ENCODE results near the gene SUGCT.

Gene SUGCT

DNA sequence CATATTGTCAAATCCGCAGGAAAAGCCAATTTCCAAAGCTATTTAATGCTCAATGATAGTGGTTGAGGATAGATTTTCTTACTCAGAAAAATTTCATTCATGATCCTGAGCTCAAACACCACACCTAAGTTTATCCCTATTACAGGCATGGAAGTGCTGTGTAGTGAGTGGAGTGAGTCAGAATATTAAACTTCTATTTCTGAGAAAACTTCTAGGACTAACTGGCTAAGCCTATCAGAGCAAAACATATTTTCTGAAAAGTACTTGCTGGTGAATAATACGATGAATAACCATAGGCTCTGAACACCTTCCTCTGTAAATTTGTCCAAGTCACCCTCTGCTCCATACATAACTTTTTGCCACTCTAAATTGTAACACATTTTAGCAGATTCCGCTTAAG, 221.5 kb downstream of the SUGCT start:
- no peak overlapping the region for H3K27ac ChIP-seq
- H3K9me3 ChIP-seq (ENCODE audit: severe bottlenecking) = no peaks in the 10 kb centered on the region
- DNase-seq = no peak
- H3K27me3 ChIP-seq (ENCODE audit: insufficient read depth, low read depth, severe bottlenecking) = no peaks in the 10 kb centered on the region
- TF ChIP-seq, protein P1, sequence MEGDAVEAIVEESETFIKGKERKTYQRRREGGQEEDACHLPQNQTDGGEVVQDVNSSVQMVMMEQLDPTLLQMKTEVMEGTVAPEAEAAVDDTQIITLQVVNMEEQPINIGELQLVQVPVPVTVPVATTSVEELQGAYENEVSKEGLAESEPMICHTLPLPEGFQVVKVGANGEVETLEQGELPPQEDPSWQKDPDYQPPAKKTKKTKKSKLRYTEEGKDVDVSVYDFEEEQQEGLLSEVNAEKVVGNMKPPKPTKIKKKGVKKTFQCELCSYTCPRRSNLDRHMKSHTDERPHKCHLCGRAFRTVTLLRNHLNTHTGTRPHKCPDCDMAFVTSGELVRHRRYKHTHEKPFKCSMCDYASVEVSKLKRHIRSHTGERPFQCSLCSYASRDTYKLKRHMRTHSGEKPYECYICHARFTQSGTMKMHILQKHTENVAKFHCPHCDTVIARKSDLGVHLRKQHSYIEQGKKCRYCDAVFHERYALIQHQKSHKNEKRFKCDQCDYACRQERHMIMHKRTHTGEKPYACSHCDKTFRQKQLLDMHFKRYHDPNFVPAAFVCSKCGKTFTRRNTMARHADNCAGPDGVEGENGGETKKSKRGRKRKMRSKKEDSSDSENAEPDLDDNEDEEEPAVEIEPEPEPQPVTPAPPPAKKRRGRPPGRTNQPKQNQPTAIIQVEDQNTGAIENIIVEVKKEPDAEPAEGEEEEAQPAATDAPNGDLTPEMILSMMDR (IDR thresholded peaks at IDR 0.05; ENCODE audit: low read depth, low read length) = no peak
- H3K4me3 ChIP-seq (ENCODE audit: low read depth, low read length) = no peak overlapping the region
- H3K36me3 ChIP-seq = no peaks in the 10 kb centered on the region

DNA sequence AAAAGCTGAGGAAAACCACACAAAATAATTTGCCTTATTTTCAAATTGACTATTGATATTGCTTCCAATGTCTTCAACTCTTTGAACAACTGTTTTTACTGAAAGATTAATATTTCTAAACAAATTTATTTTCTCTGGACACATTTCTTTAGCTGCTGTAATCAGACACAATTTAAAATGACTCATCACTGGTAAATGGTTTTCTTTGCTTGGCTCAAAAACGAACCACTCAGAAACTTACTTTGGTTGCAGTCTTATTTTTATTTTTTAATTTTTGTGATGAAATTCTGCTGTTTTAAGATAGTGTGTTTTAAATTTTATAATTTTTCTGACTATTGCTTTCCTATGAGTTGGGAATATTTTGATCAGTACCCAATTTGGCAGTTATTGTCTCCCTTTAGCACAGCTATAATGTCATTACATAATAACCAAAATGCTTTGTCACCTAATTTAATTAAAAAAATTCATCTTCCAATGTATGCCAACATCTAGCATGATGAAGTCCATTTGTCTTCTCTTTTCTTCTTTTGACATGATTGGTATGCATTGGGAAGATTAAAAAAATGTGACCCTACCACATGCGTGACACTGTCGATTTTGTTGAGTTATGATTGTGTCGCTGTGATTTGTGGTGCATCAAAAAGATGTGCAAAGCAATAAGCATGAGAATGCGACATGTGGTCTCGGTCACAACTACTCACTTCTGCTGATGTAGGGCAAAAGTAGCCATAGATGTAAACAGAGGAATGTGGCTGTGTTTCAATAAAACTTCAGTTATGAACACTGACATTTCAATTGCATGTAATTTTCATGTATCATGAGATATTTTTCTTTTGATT, 222.3 kb downstream of the SUGCT start:
- H3K9me3 ChIP-seq (ENCODE audit: severe bottlenecking) = no peaks in the 10 kb centered on the region
- no peak overlapping the region for H3K4me3 ChIP-seq (ENCODE audit: low read depth, low read length)
- no peaks in the 10 kb centered on the region for H3K36me3 ChIP-seq
- no peak overlapping the region for H3K27ac ChIP-seq
- no peak for DNase-seq
- TF ChIP-seq, protein P1 (IDR thresholded peaks at IDR 0.05; ENCODE audit: low read depth, low read length) = no peak
- no peaks in the 10 kb centered on the region for H3K27me3 ChIP-seq (ENCODE audit: insufficient read depth, low read depth, severe bottlenecking)

DNA sequence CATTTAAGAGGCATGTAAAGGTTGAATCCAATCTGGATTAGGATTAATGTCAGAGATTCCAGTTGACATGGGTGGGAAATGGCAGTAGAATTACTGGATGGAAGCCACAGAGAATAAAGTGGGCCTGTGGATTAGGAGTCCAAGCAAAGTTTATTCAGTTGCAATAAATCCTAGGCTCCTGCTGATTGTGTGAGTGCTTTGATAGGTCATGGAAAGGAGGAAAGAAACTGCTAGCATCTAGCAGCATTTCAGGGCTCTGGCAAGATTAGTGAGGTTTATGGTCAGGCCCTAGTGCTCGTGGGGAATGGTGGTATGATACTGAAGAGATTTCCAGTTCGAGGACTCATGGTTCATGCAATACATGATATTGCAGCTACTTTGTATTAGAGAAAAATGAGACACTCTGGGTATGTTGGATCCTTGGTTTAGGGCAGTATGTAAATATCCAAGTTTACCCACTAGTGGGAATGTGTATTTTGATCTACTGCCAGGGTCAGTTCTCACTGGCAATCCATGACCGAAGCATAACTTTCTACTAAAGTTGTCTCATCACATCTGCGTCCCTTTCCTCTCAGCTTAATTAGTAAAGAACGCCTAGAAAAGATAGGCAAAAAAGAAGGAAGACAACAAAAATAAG, 235.0 kb downstream of the SUGCT start:
- TF ChIP-seq, protein P1 (IDR thresholded peaks at IDR 0.05; ENCODE audit: low read depth, low read length) = no peak
- Histone ChIP-seq H3K27me3 (ENCODE audit: insufficient read depth, low read depth, severe bottlenecking) (no peaks in the 10 kb centered on the region), H3K27ac (no peak overlapping the region), H3K9me3 (ENCODE audit: severe bottlenecking) (no peaks in the 10 kb centered on the region), H3K4me3 (ENCODE audit: low read depth, low read length) (no peak overlapping the region), H3K36me3 (no peaks in the 10 kb centered on the region)
- DNase-seq = no peak

DNA sequence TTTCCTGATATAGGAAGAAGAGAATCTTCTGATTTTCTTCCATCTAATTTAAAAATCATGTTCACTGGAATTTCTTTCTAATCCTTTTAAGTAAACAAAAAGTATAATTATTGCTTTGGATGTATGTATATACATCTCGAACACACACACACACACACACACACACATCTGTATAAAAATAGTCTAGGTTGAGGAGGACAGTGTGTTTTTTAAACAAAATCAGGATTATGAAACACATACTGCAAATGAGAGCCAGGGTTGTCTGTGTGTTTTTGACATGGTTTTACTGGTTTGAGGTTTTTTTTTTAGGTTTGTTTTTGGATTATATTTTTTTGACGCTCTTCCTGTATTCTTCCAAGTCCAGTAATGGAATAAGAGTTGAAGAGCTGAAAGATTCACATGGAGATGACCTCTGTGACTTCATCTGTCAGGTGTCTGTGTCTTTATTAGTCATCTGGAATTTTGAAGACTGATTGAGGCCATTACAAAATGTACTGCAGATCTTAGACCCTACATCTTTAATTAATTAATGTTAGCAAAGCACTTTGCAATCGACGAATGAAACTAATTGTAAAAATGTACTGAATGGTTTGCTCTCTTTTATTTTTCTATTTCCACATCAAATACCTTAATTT, 237.1 kb downstream of the SUGCT start:
- Histone ChIP-seq H3K9me3 (ENCODE audit: severe bottlenecking) (no peaks in the 10 kb centered on the region), H3K27ac (no peak overlapping the region), H3K36me3 (no peaks in the 10 kb centered on the region), H3K4me3 (ENCODE audit: low read depth, low read length) (no peak overlapping the region), H3K27me3 (ENCODE audit: insufficient read depth, low read depth, severe bottlenecking) (no peaks in the 10 kb centered on the region)
- TF ChIP-seq, protein P1 (IDR thresholded peaks at IDR 0.05; ENCODE audit: low read depth, low read length) = no peak
- DNase-seq = no peak

DNA sequence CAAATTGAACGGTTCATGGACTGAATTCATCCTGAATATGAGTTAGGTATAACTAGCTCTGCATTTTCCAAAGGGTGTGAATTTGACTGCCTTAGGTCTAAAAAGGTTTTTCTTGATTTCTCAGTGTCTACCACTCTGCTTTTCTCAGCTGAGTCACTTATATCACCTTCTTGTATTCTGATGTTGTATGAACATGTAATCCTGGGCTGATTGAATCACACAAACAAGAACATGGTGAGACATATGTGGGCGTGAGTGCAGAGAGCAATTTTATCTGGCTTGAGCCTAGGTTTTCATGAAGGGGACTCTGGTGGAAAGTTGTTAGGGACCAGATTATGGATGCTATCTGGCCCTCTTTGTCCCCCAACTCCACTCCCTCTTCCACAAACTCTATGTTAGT, 239.8 kb downstream of the SUGCT start:
- no peaks in the 10 kb centered on the region for H3K27me3 ChIP-seq (ENCODE audit: insufficient read depth, low read depth, severe bottlenecking)
- H3K36me3 ChIP-seq = no peaks in the 10 kb centered on the region
- H3K4me3 ChIP-seq (ENCODE audit: low read depth, low read length) = no peak overlapping the region
- TF ChIP-seq, protein P1 (IDR thresholded peaks at IDR 0.05; ENCODE audit: low read depth, low read length) = no peak
- H3K27ac ChIP-seq = no peak overlapping the region
- H3K9me3 ChIP-seq (ENCODE audit: severe bottlenecking) = no peaks in the 10 kb centered on the region
- DNase-seq = no peak

Measured in WERI-Rb-1 (cell line).